A673 (cell line): ENCODE measurements around the gene ACSBG1.

Source experiments
- EZH2 ChIP-seq: fragments of 200-600 bp; sonication (generic); IDR thresholded peaks from 2 replicates; pipeline ENCODE4 v1.6.1; 2017; ENCODE audit warnings: borderline replicate concordance, low read depth, mild to moderate bottlenecking, mixed read lengths, antibody characterized with exemption, low read length; ENCODE audit not compliant: poor library complexity, severe bottlenecking
- TF ChIP-seq, protein P1 (sequence below): fragments of 300-800, 200-600 bp; sonication (generic); conservative IDR thresholded peaks from 2 replicates; pipeline ENCODE4 v1.5.1; 2017; ENCODE audit warnings: low read depth, mild to moderate bottlenecking, antibody characterized with exemption, low read length, moderate library complexity, mixed read lengths

DNA sequence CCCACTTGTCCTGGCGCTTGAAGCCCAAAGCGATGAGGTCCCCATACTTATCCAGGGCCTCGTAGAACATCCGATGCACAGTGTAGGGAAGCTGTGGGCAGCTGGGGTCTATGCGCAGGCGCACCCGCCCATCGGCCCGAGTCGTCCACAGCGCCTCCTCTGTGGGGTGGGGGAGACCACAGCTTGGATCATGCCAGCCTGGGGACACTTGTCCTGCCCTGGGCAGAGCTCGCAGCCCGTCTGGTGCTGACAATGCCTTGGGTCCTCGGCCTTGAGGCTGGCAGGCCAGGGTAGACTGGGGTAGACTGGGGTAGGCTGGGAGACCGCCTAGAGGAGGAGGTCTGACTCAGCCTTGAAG is 39.8 kb downstream of the ACSBG1 start:
- TF ChIP-seq, protein P1, sequence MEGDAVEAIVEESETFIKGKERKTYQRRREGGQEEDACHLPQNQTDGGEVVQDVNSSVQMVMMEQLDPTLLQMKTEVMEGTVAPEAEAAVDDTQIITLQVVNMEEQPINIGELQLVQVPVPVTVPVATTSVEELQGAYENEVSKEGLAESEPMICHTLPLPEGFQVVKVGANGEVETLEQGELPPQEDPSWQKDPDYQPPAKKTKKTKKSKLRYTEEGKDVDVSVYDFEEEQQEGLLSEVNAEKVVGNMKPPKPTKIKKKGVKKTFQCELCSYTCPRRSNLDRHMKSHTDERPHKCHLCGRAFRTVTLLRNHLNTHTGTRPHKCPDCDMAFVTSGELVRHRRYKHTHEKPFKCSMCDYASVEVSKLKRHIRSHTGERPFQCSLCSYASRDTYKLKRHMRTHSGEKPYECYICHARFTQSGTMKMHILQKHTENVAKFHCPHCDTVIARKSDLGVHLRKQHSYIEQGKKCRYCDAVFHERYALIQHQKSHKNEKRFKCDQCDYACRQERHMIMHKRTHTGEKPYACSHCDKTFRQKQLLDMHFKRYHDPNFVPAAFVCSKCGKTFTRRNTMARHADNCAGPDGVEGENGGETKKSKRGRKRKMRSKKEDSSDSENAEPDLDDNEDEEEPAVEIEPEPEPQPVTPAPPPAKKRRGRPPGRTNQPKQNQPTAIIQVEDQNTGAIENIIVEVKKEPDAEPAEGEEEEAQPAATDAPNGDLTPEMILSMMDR, result no peak
- no peak for TF ChIP-seq EZH2
